Adipocyte (in vitro differentiated cells): ENCODE data around the gene PITX2.

Experiments used
- DNase-seq: peaks from one replicate; pipeline ENCODE4 v3.0.0-alpha.2; 2015; ENCODE audit warnings: low read depth
- H3K27me3 ChIP-seq: replicated peaks from 2 replicates; pipeline ENCODE4 v1.7.0; 2013; ENCODE audit warnings: mild to moderate bottlenecking, low read length, moderate library complexity; ENCODE audit not compliant: control insufficient read depth, insufficient read depth
- H3K36me3 ChIP-seq: 2 replicates; pipeline ENCODE4 v1.7.0; 2013; ENCODE audit warnings: low read length, mild to moderate bottlenecking, moderate library complexity; ENCODE audit not compliant: control insufficient read depth, insufficient read depth, severe bottlenecking
- H3K4me1 ChIP-seq: 2 replicates; pipeline ENCODE4 v1.7.0; 2013; ENCODE audit warnings: mild to moderate bottlenecking, low read length, moderate library complexity; ENCODE audit not compliant: control insufficient read depth, insufficient read depth
- H3K4me3 ChIP-seq: 2 replicates; pipeline ENCODE4 v1.7.0; 2013; ENCODE audit warnings: mild to moderate bottlenecking, low read length, moderate library complexity
- H3K9ac ChIP-seq: 2 replicates; pipeline ENCODE4 v1.7.0; 2013; ENCODE audit warnings: mild to moderate bottlenecking, low read length, moderate library complexity
- H3K9me3 ChIP-seq: 2 replicates; pipeline ENCODE4 v1.7.0; 2013; ENCODE audit warnings: mild to moderate bottlenecking, low read length, moderate library complexity; ENCODE audit not compliant: control insufficient read depth

PITX2 gene

GRCh38 chr4:110613745-110614144 lies 9.1 kb downstream of the PITX2 start:
- Histone ChIP-seq H3K27me3 (peaks cover 31% of the 10 kb centered on the region), H3K9ac (no peak overlapping the region), H3K36me3 (peaks cover 5% of the 10 kb centered on the region), H3K9me3 (no peaks in the 10 kb centered on the region), H3K4me1 (peaks cover 7% of the 10 kb centered on the region), H3K4me3 (no peak overlapping the region)
- no peak for DNase-seq

- peaks cover 31% of the 10 kb centered on the region for H3K27me3 ChIP-seq
- peaks cover under 1% of the 10 kb centered on the region for H3K36me3 ChIP-seq
- no peak overlapping the region for H3K9ac ChIP-seq
- H3K4me1 ChIP-seq, result peaks cover 7% of the 10 kb centered on the region
- H3K4me3 ChIP-seq, result no peak overlapping the region
- H3K9me3 ChIP-seq, result no peaks in the 10 kb centered on the region
- DNase-seq, result no peak
Measured at GRCh38 chr4:110612631-110613269, 10.1 kb downstream of the PITX2 start.

GRCh38 chr4:110611968-110612447 lies 10.9 kb downstream of the PITX2 start:
- H3K36me3 ChIP-seq, result no peaks in the 10 kb centered on the region
- no peak for DNase-seq
- H3K9ac ChIP-seq, result no peak overlapping the region
- peaks cover 31% of the 10 kb centered on the region for H3K27me3 ChIP-seq
- H3K4me1 ChIP-seq, result peaks cover 7% of the 10 kb centered on the region
- H3K4me3 ChIP-seq, result peak overlapping the region; percentile 72
- H3K9me3 ChIP-seq, result no peaks in the 10 kb centered on the region

GRCh38 chr4:110610940-110611831 lies 11.7 kb downstream of the PITX2 start:
- no peak for DNase-seq

GRCh38 chr4:110610620-110610939 lies 12.3 kb downstream of the PITX2 start:
- H3K4me3 ChIP-seq, result no peak overlapping the region
- peaks cover 7% of the 10 kb centered on the region for H3K4me1 ChIP-seq
- no peaks in the 10 kb centered on the region for H3K9me3 ChIP-seq
- peaks cover 31% of the 10 kb centered on the region for H3K27me3 ChIP-seq
- H3K36me3 ChIP-seq, result no peaks in the 10 kb centered on the region
- no peak for DNase-seq
- no peak overlapping the region for H3K9ac ChIP-seq

More at GRCh38 chr4:110610940-110611831, 11.7 kb downstream of the PITX2 start:
- H3K9ac ChIP-seq, result no peak overlapping the region
- H3K4me3 ChIP-seq, result peak overlapping the region; percentile 72
- peaks cover 31% of the 10 kb centered on the region for H3K27me3 ChIP-seq
- peaks cover 7% of the 10 kb centered on the region for H3K4me1 ChIP-seq
- no peaks in the 10 kb centered on the region for H3K9me3 ChIP-seq
- no peaks in the 10 kb centered on the region for H3K36me3 ChIP-seq

GRCh38 chr4:110609044-110609750 lies 13.7 kb downstream of the PITX2 start:
- DNase-seq, result no peak
- no peaks in the 10 kb centered on the region for H3K9me3 ChIP-seq
- H3K4me1 ChIP-seq, result peaks cover 7% of the 10 kb centered on the region
- peaks cover 31% of the 10 kb centered on the region for H3K27me3 ChIP-seq
- no peak overlapping the region for H3K9ac ChIP-seq
- H3K4me3 ChIP-seq, result no peak overlapping the region
- H3K36me3 ChIP-seq, result no peaks in the 10 kb centered on the region

GRCh38 chr4:110605077-110605476 lies 17.8 kb downstream of the PITX2 start:
- no peaks in the 10 kb centered on the region for H3K4me1 ChIP-seq
- no peaks in the 10 kb centered on the region for H3K9me3 ChIP-seq
- no peaks in the 10 kb centered on the region for H3K27me3 ChIP-seq
- no peaks in the 10 kb centered on the region for H3K36me3 ChIP-seq
- no peak overlapping the region for H3K9ac ChIP-seq
- no peak for DNase-seq
- no peak overlapping the region for H3K4me3 ChIP-seq

- H3K9ac ChIP-seq, result no peak overlapping the region
- no peak for DNase-seq
- H3K27me3 ChIP-seq, result no peaks in the 10 kb centered on the region
- no peaks in the 10 kb centered on the region for H3K4me1 ChIP-seq
- H3K36me3 ChIP-seq, result no peaks in the 10 kb centered on the region
- peaks cover 9% of the 10 kb centered on the region for H3K9me3 ChIP-seq
- no peak overlapping the region for H3K4me3 ChIP-seq
Measured at GRCh38 chr4:110602061-110602460, 20.8 kb downstream of the PITX2 start.

GRCh38 chr4:110597582-110597981 lies 25.3 kb downstream of the PITX2 start:
- peaks cover 18% of the 10 kb centered on the region for H3K9me3 ChIP-seq
- no peaks in the 10 kb centered on the region for H3K27me3 ChIP-seq
- no peak for DNase-seq
- H3K4me3 ChIP-seq, result no peak overlapping the region
- no peaks in the 10 kb centered on the region for H3K36me3 ChIP-seq
- no peaks in the 10 kb centered on the region for H3K4me1 ChIP-seq
- H3K9ac ChIP-seq, result no peak overlapping the region

- Histone ChIP-seq H3K27me3 (no peaks in the 10 kb centered on the region), H3K9me3 (peaks cover 18% of the 10 kb centered on the region), H3K4me1 (no peaks in the 10 kb centered on the region), H3K9ac (no peak overlapping the region), H3K36me3 (no peaks in the 10 kb centered on the region), H3K4me3 (no peak overlapping the region)
- DNase-seq, result no peak
Measured at GRCh38 chr4:110596431-110596830, 26.4 kb downstream of the PITX2 start.

GRCh38 chr4:110595583-110595982 lies 27.3 kb downstream of the PITX2 start:
- H3K4me1 ChIP-seq, result no peaks in the 10 kb centered on the region
- no peaks in the 10 kb centered on the region for H3K27me3 ChIP-seq
- H3K9me3 ChIP-seq, result peaks cover 18% of the 10 kb centered on the region

More at GRCh38 chr4:110595583-110595982, 27.3 kb downstream of the PITX2 start:
- Histone ChIP-seq H3K36me3 (no peaks in the 10 kb centered on the region), H3K4me3 (no peak overlapping the region), H3K9ac (no peak overlapping the region)
- DNase-seq, result no peak
